CD4-positive, alpha-beta T cell (primary cell): ENCODE results near the gene BCL7B. TPM values are rescaled to one million over a fixed set of nuclear protein-coding genes. Genes with fewer than 3 reads are reported as not detected.

Experiments used
- ATAC-seq: fragments of 200-7000 bp; cut with Tn5 transposase; one replicate; pipeline ENCODE4 v1.10.0; 2022; ENCODE audit warnings: mild to moderate bottlenecking; ENCODE audit not compliant: poor library complexity
- CTCF ChIA-PET: fragments of 350-600 bp; sonication (Branson Sonifier 250); formaldehyde crosslinking; loops from one replicate; lab custom pipeline; 2021; ENCODE audit warnings: antibody characterized with exemption, inconsistent platforms; lab: Charles Lee
- POLR2A ChIA-PET: fragments of 350-600 bp; sonication (Branson Sonifier 250); formaldehyde crosslinking; loops from one replicate; lab custom pipeline; 2021; ENCODE audit warnings: antibody characterized with exemption, inconsistent platforms; lab: Charles Lee
- DNase-seq, 14 experiments: peaks; one replicate each; pipeline ENCODE4 v3.0.0-alpha.2; 2013 to 2020; ENCODE audit warnings: mixed read lengths in 2 of 14
- H3K27ac ChIP-seq, 2 donors: one replicate each; pipeline versions ENCODE4 v1.5.1 to v1.7.0; 2013; ENCODE audit warnings: low read length in 2 of 2, low read depth in 1 of 2, mild to moderate bottlenecking in 1 of 2
- H3K27me3 ChIP-seq, 2 experiments: 1 replicate in 1 of 2; 2 replicates in 1 of 2; pipeline versions ENCODE4 v1.6.1 to v1.7.0; 2013; ENCODE audit warnings: low read length in 2 of 2, control low read depth in 1 of 2, mild to moderate bottlenecking in 1 of 2, moderate library complexity in 1 of 2; ENCODE audit not compliant: insufficient read depth in 2 of 2, control insufficient read depth in 1 of 2
- H3K36me3 ChIP-seq: one replicate; pipeline ENCODE4 v1.6.1; 2013; ENCODE audit warnings: low read length, control low read depth; ENCODE audit not compliant: insufficient read depth
- H3K4me1 ChIP-seq: one replicate; pipeline ENCODE4 v1.6.1; 2013; ENCODE audit warnings: low read length, control low read depth; ENCODE audit not compliant: insufficient read depth
- H3K4me3 ChIP-seq: one replicate; pipeline ENCODE4 v1.5.1; 2013; ENCODE audit warnings: mild to moderate bottlenecking, low read length, moderate library complexity
- H3K9me3 ChIP-seq, 2 experiments: 1 replicate in 1 of 2; 2 replicates in 1 of 2; pipeline versions ENCODE4 v1.6.1 to v1.7.0; 2013; ENCODE audit warnings: low read length in 2 of 2, mild to moderate bottlenecking in 2 of 2, control low read depth in 1 of 2, moderate library complexity in 1 of 2; ENCODE audit not compliant: control insufficient read depth in 1 of 2, insufficient read depth in 1 of 2
- H3K27ac Mint-ChIP-seq: one replicate; pipeline ENCODE4 v1.8.0; 2020; ENCODE audit warnings: mixed read lengths
- H3K27me3 Mint-ChIP-seq: one replicate; pipeline ENCODE4 v1.8.0; 2021; ENCODE audit warnings: mixed read lengths
- H3K36me3 Mint-ChIP-seq: one replicate; pipeline ENCODE4 v1.8.0; 2021; ENCODE audit warnings: low read depth, mixed read lengths
- H3K4me1 Mint-ChIP-seq: one replicate; pipeline ENCODE4 v1.8.0; 2021; ENCODE audit warnings: low read depth, mixed read lengths
- H3K4me3 Mint-ChIP-seq: one replicate; pipeline ENCODE4 v1.8.0; 2020; ENCODE audit warnings: mild to moderate bottlenecking, mixed read lengths
- H3K9me3 Mint-ChIP-seq: one replicate; pipeline ENCODE4 v1.8.0; 2020; ENCODE audit warnings: mixed read lengths
- CTCF ChIP-seq: fragments of 200-600 bp; IDR thresholded peaks from one replicate; pipeline ENCODE4 v1.8.0; 2022; ENCODE audit warnings: antibody characterized with exemption, mild to moderate bottlenecking
- intact Hi-C, 2 experiments: fragments of 100-400 bp; cut with DNase I in 1 of 2; cut with micrococcal nuclease in 1 of 2; formaldehyde crosslinking; loops; one replicate each; pipeline versions ENCODE4 v1.15.1 to v1.9.0; 2023 to 2025; cut with DNase I, micrococcal nuclease
- total RNA-seq, 174 experiments: library from RNA in 2 of 174; stranded (reverse) in 2 of 174; gene quantifications; one replicate each; pipeline ENCODE4 v1.2.3 and lab custom pipeline; 2021 to 2026

BCL7B gene
- total RNA-seq, 2 experiments from 2014 or later = 102 TPM

GRCh38 chr7:73512018-73512780 is 45.3 kb downstream of the BCL7B start:
- peaks cover 75% of the 10 kb centered on the region for H3K36me3 Mint-ChIP-seq
- CTCF ChIA-PET = interaction anchor here (0.8 kb wide), 1 partner anchor 25 kb away, joined by 5 read pairs; no protein-coding TSS in a partner anchor
- H3K4me1 ChIP-seq = peaks cover 16% of the 10 kb centered on the region
- no peaks in the 10 kb centered on the region for H3K27me3 Mint-ChIP-seq
- no peaks in the 10 kb centered on the region for H3K9me3 Mint-ChIP-seq
- H3K4me3 Mint-ChIP-seq = no peak overlapping the region
- no peak overlapping the region for H3K27ac Mint-ChIP-seq
- intact Hi-C loops = no loop called here
- no peaks in the 10 kb centered on the region for H3K9me3 ChIP-seq
- POLR2A ChIA-PET = interaction anchor here (2.4 kb wide), 1 partner anchor 9 kb away, joined by 8 read pairs; the partner anchor contains the start of gene BAZ1B
- H3K27ac ChIP-seq = no peak overlapping the region
- no peak for TF ChIP-seq CTCF
- peaks cover 72% of the 10 kb centered on the region for H3K36me3 ChIP-seq
- DNase-seq (no peak), ATAC-seq (no peak)
- H3K4me1 Mint-ChIP-seq = peaks cover 28% of the 10 kb centered on the region
- no peak overlapping the region for H3K4me3 ChIP-seq
- no peaks in the 10 kb centered on the region for H3K27me3 ChIP-seq

GRCh38 chr7:73509463-73509862 is 48.0 kb downstream of the BCL7B start:
- intact Hi-C loops = no loop called here
- Mint-ChIP-seq H3K9me3 (no peaks in the 10 kb centered on the region), H3K4me1 (peaks cover 18% of the 10 kb centered on the region), H3K27ac (no peak overlapping the region), H3K4me3 (no peak overlapping the region), H3K36me3 (peaks cover 81% of the 10 kb centered on the region), H3K27me3 (no peaks in the 10 kb centered on the region)
- Histone ChIP-seq H3K27ac (no peak overlapping the region), H3K27me3 (no peaks in the 10 kb centered on the region), H3K4me1 (peaks cover 5% of the 10 kb centered on the region), H3K4me3 (no peak overlapping the region), H3K36me3 (peaks cover 76% of the 10 kb centered on the region), H3K9me3 (no peaks in the 10 kb centered on the region)
- ChIA-PET POLR2A (interaction anchor here (1.8 kb wide), 1 partner anchor 12 kb away, joined by 3 read pairs; no protein-coding TSS in a partner anchor), CTCF (interaction anchor here (0.9 kb wide), 1 partner anchor 10 kb away, joined by 4 read pairs; no protein-coding TSS in a partner anchor)
- no peak for TF ChIP-seq CTCF
- ATAC-seq (no peak), DNase-seq (no peak)

GRCh38 chr7:73507556-73507955 is 49.9 kb downstream of the BCL7B start:
- Histone ChIP-seq H3K27ac (no peak overlapping the region), H3K36me3 (peaks cover 82% of the 10 kb centered on the region), H3K4me1 (no peaks in the 10 kb centered on the region), H3K9me3 (no peaks in the 10 kb centered on the region), H3K27me3 (no peaks in the 10 kb centered on the region), H3K4me3 (no peak overlapping the region)
- intact Hi-C loops = no loop called here
- no peak overlapping the region for H3K27ac Mint-ChIP-seq
- H3K4me1 Mint-ChIP-seq = peaks cover 5% of the 10 kb centered on the region
- DNase-seq (no peak), ATAC-seq (no peak)
- no peaks in the 10 kb centered on the region for H3K9me3 Mint-ChIP-seq
- no peaks in the 10 kb centered on the region for H3K27me3 Mint-ChIP-seq
- TF ChIP-seq CTCF = no peak
- no peak overlapping the region for H3K4me3 Mint-ChIP-seq
- ChIA-PET POLR2A (interaction anchor here (1.0 to 1.2 kb wide), 2 partner anchors 11 to 49 kb away, joined by 3 read pairs; no protein-coding TSS in a partner anchor), CTCF (interaction anchor here (2.0 kb wide), 1 partner anchor 56 kb away, joined by 4 read pairs; no protein-coding TSS in a partner anchor)
- H3K36me3 Mint-ChIP-seq = peaks cover 83% of the 10 kb centered on the region
